GM18502 (cell line): Measurements from ENCODE around the gene SSH2.

Experiments
- ATAC-seq: cut with Tn5 transposase; IDR thresholded peaks from one replicate; pipeline ENCODE4 v1.9.1; 2021; ENCODE audit warnings: mild to moderate bottlenecking; ENCODE audit not compliant: unreplicated experiment, poor library complexity

SSH2 gene

GRCh38 chr17:29597361-29598172 lies 332.5 kb downstream of the SSH2 start:
- no peak for ATAC-seq

GRCh38 chr17:29596811-29597210 lies 333.2 kb downstream of the SSH2 start:
- no peak for ATAC-seq

GRCh38 chr17:29595943-29596774 lies 333.9 kb downstream of the SSH2 start:
- no peak for ATAC-seq

- ATAC-seq, result no peak
Observed at GRCh38 chr17:29595107-29595942, 334.7 kb downstream of the SSH2 start.

- ATAC-seq, result no peak
Observed at GRCh38 chr17:29594519-29595090, 335.4 kb downstream of the SSH2 start.

GRCh38 chr17:29593591-29594518 lies 336.2 kb downstream of the SSH2 start:
- no peak for ATAC-seq

- no peak for ATAC-seq
Observed at GRCh38 chr17:29592850-29593551, 337.0 kb downstream of the SSH2 start, which contains the start of gene ANKRD13B. ANKRD13B (plus strand) TSS chr17:29593132; CDS start chr17:29593622, 490 bp downstream.

GRCh38 chr17:29591737-29592608 lies 338.1 kb downstream of the SSH2 start:
- ATAC-seq, result no peak

GRCh38 chr17:29591146-29591736 lies 338.8 kb downstream of the SSH2 start:
- no peak for ATAC-seq

GRCh38 chr17:29590411-29591145 lies 339.4 kb downstream of the SSH2 start:
- no peak for ATAC-seq

GRCh38 chr17:29589524-29590410 lies 340.3 kb downstream of the SSH2 start, which contains the start of gene GIT1:
GIT1 (minus strand) TSS chr17:29589648; CDS start chr17:29589378, 270 bp downstream.
- ATAC-seq, result peak; percentile 51

GRCh38 chr17:29588562-29589411 lies 341.2 kb downstream of the SSH2 start:
- ATAC-seq, result peak; percentile 10

GRCh38 chr17:29588017-29588561 lies 341.9 kb downstream of the SSH2 start:
- ATAC-seq, result no peak

GRCh38 chr17:29587591-29587990 lies 342.4 kb downstream of the SSH2 start:
- no peak for ATAC-seq
